ENCODE measurements around the gene FGFRL1. TPM values are rescaled to one million over a fixed set of nuclear protein-coding genes. Genes with fewer than 3 reads are reported as not detected.

Gene FGFRL1
- polyA plus RNA-seq, 1 donor (not counting 4 experiments of a cell fraction or from before 2014, with no cell fraction given): 2.8 TPM

- DNase-seq (ENCODE audit: low read depth, low spot score) (no peak), FAIRE-seq (no peak)
- Histone ChIP-seq H3K79me2 (ENCODE audit: control insufficient read depth, insufficient read depth, low read length) (no peaks in the 10 kb centered on the region), H3K4me3 (ENCODE audit: control insufficient read depth in 2 of 3, extremely low read depth in 1 of 3, insufficient read depth in 2 of 3, low read depth in 1 of 3, low read length in 3 of 3) (no peak overlapping the region), H3K9ac (ENCODE audit: control insufficient read depth, extremely low read depth, insufficient read depth, low read length) (no peak overlapping the region), H4K20me1 (ENCODE audit: control insufficient read depth, extremely low read depth, insufficient read depth, low read length) (peaks cover 3% of the 10 kb centered on the region), H3K27ac (ENCODE audit: control insufficient read depth, insufficient read depth, low read length) (no peak overlapping the region), H3K9me1 (ENCODE audit: control insufficient read depth, extremely low read depth, insufficient read depth, low read length) (no peaks in the 10 kb centered on the region), H2AFZ (ENCODE audit: control insufficient read depth, low read length) (no peak overlapping the region), H3K36me3 (ENCODE audit: control insufficient read depth in 2 of 2, extremely low read depth in 1 of 2, insufficient read depth in 2 of 2, low read length in 2 of 2) (peaks cover 0 to 4% of the 10 kb centered on the region in 2 experiments), H3K4me2 (ENCODE audit: control insufficient read depth, extremely low read depth, insufficient read depth, low read depth, low read length) (no peak overlapping the region), H3K27me3 (ENCODE audit: control insufficient read depth, extremely low read depth, insufficient read depth, low read length) (peaks cover 45% of the 10 kb centered on the region), H3K9me3 (ENCODE audit: control insufficient read depth, low read depth, low read length) (no peaks in the 10 kb centered on the region), H3K4me1 (ENCODE audit: control insufficient read depth, extremely low read depth, insufficient read depth, low read length) (peaks cover 3% of the 10 kb centered on the region)
- dilution Hi-C loops (cut with MboI; ENCODE audit: extremely low pct_ligation_motif_present, low sequenced_read_pairs): no loop called here
- no peak for TF ChIP-seq EZH2 (IDR thresholded peaks at IDR 0.05; ENCODE audit: low read length)
- TF ChIP-seq CTCF (optimal IDR thresholded peaks at IDR 0.05 in 1 of 3, IDR thresholded peaks at IDR 0.05 in 1 of 3, conservative IDR thresholded peaks at IDR 0.05 in 1 of 3; ENCODE audit: extremely low read depth in 1 of 3, insufficient read depth in 2 of 3, low read length in 3 of 3): no peak
Observed at GRCh38 chr4:1030031-1030430, 18.6 kb downstream of the FGFRL1 start.

- Histone ChIP-seq H2AFZ (ENCODE audit: control insufficient read depth, low read length) (no peak overlapping the region), H3K4me3 (ENCODE audit: control insufficient read depth in 2 of 3, extremely low read depth in 1 of 3, insufficient read depth in 2 of 3, low read depth in 1 of 3, low read length in 3 of 3) (no peak overlapping the region)
Observed at GRCh38 chr4:1030559-1030958, 19.1 kb downstream of the FGFRL1 start.

More at GRCh38 chr4:1030559-1030958, 19.1 kb downstream of the FGFRL1 start:
- dilution Hi-C loops (cut with MboI; ENCODE audit: extremely low pct_ligation_motif_present, low sequenced_read_pairs): no loop called here
- FAIRE-seq: no peak
- Histone ChIP-seq H3K79me2 (ENCODE audit: control insufficient read depth, insufficient read depth, low read length) (no peaks in the 10 kb centered on the region), H3K27me3 (ENCODE audit: control insufficient read depth, extremely low read depth, insufficient read depth, low read length) (peaks cover 45% of the 10 kb centered on the region), H3K9me1 (ENCODE audit: control insufficient read depth, extremely low read depth, insufficient read depth, low read length) (no peaks in the 10 kb centered on the region), H4K20me1 (ENCODE audit: control insufficient read depth, extremely low read depth, insufficient read depth, low read length) (peaks cover 3% of the 10 kb centered on the region), H3K36me3 (ENCODE audit: control insufficient read depth in 2 of 2, extremely low read depth in 1 of 2, insufficient read depth in 2 of 2, low read length in 2 of 2) (peaks cover 0 to under 1% of the 10 kb centered on the region in 2 experiments), H3K9ac (ENCODE audit: control insufficient read depth, extremely low read depth, insufficient read depth, low read length) (no peak overlapping the region), H3K4me2 (ENCODE audit: control insufficient read depth, extremely low read depth, insufficient read depth, low read depth, low read length) (no peak overlapping the region), H3K27ac (ENCODE audit: control insufficient read depth, insufficient read depth, low read length) (no peak overlapping the region), H3K4me1 (ENCODE audit: control insufficient read depth, extremely low read depth, insufficient read depth, low read length) (peaks cover 3% of the 10 kb centered on the region), H3K9me3 (ENCODE audit: control insufficient read depth, low read depth, low read length) (no peaks in the 10 kb centered on the region)
- DNase-seq (ENCODE audit: low read depth, low spot score): no peak
- TF ChIP-seq EZH2 (IDR thresholded peaks at IDR 0.05; ENCODE audit: low read length): no peak
- no peak for TF ChIP-seq CTCF (optimal IDR thresholded peaks at IDR 0.05 in 1 of 3, IDR thresholded peaks at IDR 0.05 in 1 of 3, conservative IDR thresholded peaks at IDR 0.05 in 1 of 3; ENCODE audit: extremely low read depth in 1 of 3, insufficient read depth in 2 of 3, low read length in 3 of 3)

Data from keratinocyte (primary cell).